ENCODE measurements around the gene NME5. TPM values are rescaled to one million over a fixed set of nuclear protein-coding genes. Genes with fewer than 3 reads are reported as not detected.

Gene NME5
- total RNA-seq, 1 experiment from 2014 or later = 3.1 TPM

GRCh38 chr5:138129347-138129746, 9.9 kb downstream of the NME5 start:
- no peak overlapping the region for H2AFZ ChIP-seq (ENCODE audit: low read depth, low read length, poor library complexity, severe bottlenecking)
- RAD21 ChIA-PET (ENCODE audit: low non-redundant PET in 1 of 2, low total read pairs in 2 of 2, uncharacterized antibody in 2 of 2, unreplicated experiment in 2 of 2) = interaction anchor here in 1 of 2 experiments (0.7 kb wide), 1 partner anchor 10 kb away, joined by 3 read pairs; no protein-coding TSS in a partner anchor
- H3K9ac ChIP-seq (ENCODE audit: low read length) = no peak overlapping the region
- intact Hi-C loops (cut with micrococcal nuclease) = no loop called here
- no peak for ATAC-seq
- no peaks in the 10 kb centered on the region for H3K79me2 ChIP-seq (ENCODE audit: insufficient read depth, low read length)
- H3K4me2 ChIP-seq (ENCODE audit: low read length) = no peak overlapping the region
- H3K4me3 ChIP-seq (replicated peaks in 1 of 2; ENCODE audit: low read depth in 1 of 2, low read length in 2 of 2) = no peak overlapping the region
- H3K36me3 ChIP-seq (ENCODE audit: control insufficient read depth in 1 of 2, insufficient read depth in 2 of 2, low read length in 2 of 2) = no peaks in the 10 kb centered on the region
- no peak overlapping the region for H3K27ac ChIP-seq (ENCODE audit: low read depth, low read length)
- CTCF ChIA-PET = interaction anchor here (0.9 kb wide), 1 partner anchor 95 kb away, joined by 8 read pairs; no protein-coding TSS in a partner anchor
- no peak for DNase-seq (ENCODE audit: low read depth, low spot score)
- BruUV-seq (replicated peaks) = no TSS peak
- peaks cover 4 to 9% of the 10 kb centered on the region in 2 experiments; a peak in 3 of 4 replicates for H3K4me1 ChIP-seq (ENCODE audit: control insufficient read depth in 1 of 2, insufficient read depth in 2 of 2, low read length in 2 of 2)
- H3K9me2 ChIP-seq (ENCODE audit: insufficient read depth) = no peaks in the 10 kb centered on the region
- no peak for TF ChIP-seq EZH2phosphoT487 (IDR thresholded peaks at IDR 0.05; ENCODE audit: borderline replicate concordance)
- no peak for TF ChIP-seq ZFX (IDR thresholded peaks at IDR 0.05)
- TF ChIP-seq ATF3 (IDR thresholded peaks at IDR 0.05) = no peak
- no peak for TF ChIP-seq EZH2 (IDR thresholded peaks at IDR 0.05)
- TF ChIP-seq POLR2AphosphoS5 (IDR thresholded peaks at IDR 0.05; ENCODE audit: low read depth, low read length) = no peak
- no peak for TF ChIP-seq TCF7L2 (IDR thresholded peaks at IDR 0.05; ENCODE audit: borderline replicate concordance, extremely low read depth, insufficient read depth, insufficient read length)
- TF ChIP-seq SRF (IDR thresholded peaks at IDR 0.05; ENCODE audit: low read depth) = no peak
- H4K20me1 ChIP-seq (ENCODE audit: insufficient read depth) = no peaks in the 10 kb centered on the region
- no peaks in the 10 kb centered on the region for H3K9me3 ChIP-seq (ENCODE audit: control insufficient read depth in 1 of 2, insufficient read depth in 1 of 2, low read depth in 1 of 2, low read length in 2 of 2)
- H3K27me3 ChIP-seq (ENCODE audit: insufficient read depth, low read length) = no peaks in the 10 kb centered on the region
- POLR2A ChIA-PET = no interaction called here

- BruUV-seq (replicated peaks) = no TSS peak
- intact Hi-C loops (cut with micrococcal nuclease) = no loop called here
- H3K4me2 ChIP-seq (ENCODE audit: low read length) = no peak overlapping the region
- H3K9me3 ChIP-seq (ENCODE audit: control insufficient read depth in 1 of 2, insufficient read depth in 1 of 2, low read depth in 1 of 2, low read length in 2 of 2) = no peaks in the 10 kb centered on the region
- ChIA-PET RAD21 (ENCODE audit: low non-redundant PET in 1 of 2, low total read pairs in 2 of 2, uncharacterized antibody in 2 of 2, unreplicated experiment in 2 of 2) (no interaction called here), POLR2A (no interaction called here), CTCF (no interaction called here)
- H3K27me3 ChIP-seq (ENCODE audit: insufficient read depth, low read length) = no peaks in the 10 kb centered on the region
- H2AFZ ChIP-seq (ENCODE audit: low read depth, low read length, poor library complexity, severe bottlenecking) = no peak overlapping the region
- H3K79me2 ChIP-seq (ENCODE audit: insufficient read depth, low read length) = no peaks in the 10 kb centered on the region
- H4K20me1 ChIP-seq (ENCODE audit: insufficient read depth) = no peaks in the 10 kb centered on the region
- H3K9me2 ChIP-seq (ENCODE audit: insufficient read depth) = no peaks in the 10 kb centered on the region
- ATAC-seq = no peak
- no peak overlapping the region for H3K27ac ChIP-seq (ENCODE audit: low read depth, low read length)
- no peaks in the 10 kb centered on the region for H3K36me3 ChIP-seq (ENCODE audit: control insufficient read depth in 1 of 2, insufficient read depth in 2 of 2, low read length in 2 of 2)
- no peak overlapping the region for H3K9ac ChIP-seq (ENCODE audit: low read length)
- H3K4me3 ChIP-seq (replicated peaks in 1 of 2; ENCODE audit: low read depth in 1 of 2, low read length in 2 of 2) = no peak overlapping the region
- no peak for DNase-seq (ENCODE audit: low read depth, low spot score)
- H3K4me1 ChIP-seq (ENCODE audit: control insufficient read depth in 1 of 2, insufficient read depth in 2 of 2, low read length in 2 of 2) = peaks cover 4 to 6% of the 10 kb centered on the region in 2 experiments; a peak in 3 of 4 replicates
- no peak for TF ChIP-seq ZBTB33 (IDR thresholded peaks at IDR 0.05; ENCODE audit: extremely low read depth, insufficient replicate concordance, low read length)
- TF ChIP-seq, protein P1, sequence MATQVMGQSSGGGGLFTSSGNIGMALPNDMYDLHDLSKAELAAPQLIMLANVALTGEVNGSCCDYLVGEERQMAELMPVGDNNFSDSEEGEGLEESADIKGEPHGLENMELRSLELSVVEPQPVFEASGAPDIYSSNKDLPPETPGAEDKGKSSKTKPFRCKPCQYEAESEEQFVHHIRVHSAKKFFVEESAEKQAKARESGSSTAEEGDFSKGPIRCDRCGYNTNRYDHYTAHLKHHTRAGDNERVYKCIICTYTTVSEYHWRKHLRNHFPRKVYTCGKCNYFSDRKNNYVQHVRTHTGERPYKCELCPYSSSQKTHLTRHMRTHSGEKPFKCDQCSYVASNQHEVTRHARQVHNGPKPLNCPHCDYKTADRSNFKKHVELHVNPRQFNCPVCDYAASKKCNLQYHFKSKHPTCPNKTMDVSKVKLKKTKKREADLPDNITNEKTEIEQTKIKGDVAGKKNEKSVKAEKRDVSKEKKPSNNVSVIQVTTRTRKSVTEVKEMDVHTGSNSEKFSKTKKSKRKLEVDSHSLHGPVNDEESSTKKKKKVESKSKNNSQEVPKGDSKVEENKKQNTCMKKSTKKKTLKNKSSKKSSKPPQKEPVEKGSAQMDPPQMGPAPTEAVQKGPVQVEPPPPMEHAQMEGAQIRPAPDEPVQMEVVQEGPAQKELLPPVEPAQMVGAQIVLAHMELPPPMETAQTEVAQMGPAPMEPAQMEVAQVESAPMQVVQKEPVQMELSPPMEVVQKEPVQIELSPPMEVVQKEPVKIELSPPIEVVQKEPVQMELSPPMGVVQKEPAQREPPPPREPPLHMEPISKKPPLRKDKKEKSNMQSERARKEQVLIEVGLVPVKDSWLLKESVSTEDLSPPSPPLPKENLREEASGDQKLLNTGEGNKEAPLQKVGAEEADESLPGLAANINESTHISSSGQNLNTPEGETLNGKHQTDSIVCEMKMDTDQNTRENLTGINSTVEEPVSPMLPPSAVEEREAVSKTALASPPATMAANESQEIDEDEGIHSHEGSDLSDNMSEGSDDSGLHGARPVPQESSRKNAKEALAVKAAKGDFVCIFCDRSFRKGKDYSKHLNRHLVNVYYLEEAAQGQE (IDR thresholded peaks at IDR 0.05; ENCODE audit: low read depth) = no peak
- TF ChIP-seq JUND (IDR thresholded peaks at IDR 0.05) = no peak
- TF ChIP-seq CBX3 (IDR thresholded peaks at IDR 0.05; ENCODE audit: low read depth) = no peak
- TF ChIP-seq SIN3A (IDR thresholded peaks at IDR 0.05; ENCODE audit: low read depth) = no peak
- TF ChIP-seq ZNF274 (IDR thresholded peaks at IDR 0.05; ENCODE audit: low read depth, low read length) = no peak
- no peak for TF ChIP-seq ZFX (IDR thresholded peaks at IDR 0.05)
- TF ChIP-seq EZH2phosphoT487 (IDR thresholded peaks at IDR 0.05; ENCODE audit: borderline replicate concordance) = no peak
- no peak for TF ChIP-seq RAD21 (IDR thresholded peaks at IDR 0.05; ENCODE audit: low read depth)
- TF ChIP-seq CEBPB (IDR thresholded peaks at IDR 0.05; ENCODE audit: low read depth) = no peak
- no peak for TF ChIP-seq SP1 (IDR thresholded peaks at IDR 0.05; ENCODE audit: low read depth)
- no peak for TF ChIP-seq MAX (IDR thresholded peaks at IDR 0.05)
Measured at GRCh38 chr5:138128334-138128733, 10.9 kb downstream of the NME5 start.

All from HCT116 (cell line).